ENCODE results near the gene SCAF1. TPM values are rescaled to one million over a fixed set of nuclear protein-coding genes. Genes with fewer than 3 reads are reported as not detected.

SCAF1 gene
- total and polyA plus RNA-seq, 9 of the 15 experiments (the other 6 are each of a cell fraction or from before 2014, with no cell fraction given) = 0.20 to 79.0 (median 4.9) TPM

GRCh38 chr19:49640113-49640898 is 1.7 kb upstream of the SCAF1 start, which contains the start of gene RRAS (continued):
- no peak for TF ChIP-seq MGA (IDR thresholded peaks at IDR 0.05)
- TF ChIP-seq ZNF76 (CRISPR knock-in tag; IDR thresholded peaks at IDR 0.05; ENCODE audit: borderline replicate concordance) = no peak
- TF ChIP-seq ZBTB1 (CRISPR knock-in tag; IDR thresholded peaks at IDR 0.05; ENCODE audit: borderline replicate concordance, low read depth) = no peak
- peak; percentile 85; the same call in 1 of the 2 replicates for TF ChIP-seq GABPB1 (CRISPR knock-in tag; IDR thresholded peaks at IDR 0.05)
- TF ChIP-seq SOX6 (IDR thresholded peaks at IDR 0.05) = peak; percentile 70; the same call in 1 of the 2 replicates
- peak; percentile 72 for TF ChIP-seq KDM5B (IDR thresholded peaks at IDR 0.05; ENCODE audit: insufficient replicate concordance, low read depth, low read length)
- TF ChIP-seq POLR2A (conservative IDR thresholded peaks at IDR 0.05) = peak; percentile 92
- no peak for TF ChIP-seq ZNF764 (CRISPR knock-in tag; IDR thresholded peaks at IDR 0.05; ENCODE audit: low read depth)
- TF ChIP-seq SIN3A (IDR thresholded peaks at IDR 0.05; ENCODE audit: borderline replicate concordance in 2 of 2, control insufficient read depth in 1 of 2, low read depth in 2 of 2, low read length in 2 of 2) = 0 out of 4 replicates have a peak, but pooled peaks of 1 of the 2 experiments have one; percentile 21
- peak; percentile 80 for TF ChIP-seq SMARCE1 (IDR thresholded peaks at IDR 0.05)
- peak; percentile 92 for TF ChIP-seq NFIC (IDR thresholded peaks at IDR 0.05)
- TF ChIP-seq E2F6 (IDR thresholded peaks at IDR 0.05; ENCODE audit: borderline replicate concordance in 1 of 2, extremely low read depth in 1 of 2, insufficient read depth in 1 of 2, insufficient read length in 1 of 2, low read depth in 1 of 2, low read length in 1 of 2, poor library complexity in 1 of 2, severe bottlenecking in 1 of 2) = peak in 1 of 2 experiments; percentile 43
- TF ChIP-seq GATAD2A (IDR thresholded peaks at IDR 0.05) = peak; percentile 70
- peak; percentile 59; the same call in 1 of the 2 replicates for TF ChIP-seq HES1 (IDR thresholded peaks at IDR 0.05; ENCODE audit: low read depth)

All from K562 (cell line).